Stomach smooth muscle (tissue), 2 donors: ENCODE measurements around the gene NEUROG1.
A peak's percentile ranks its signal among the peaks of the same experiment; 100 is the strongest.

Experiments
- H3K27ac ChIP-seq: one replicate; pipeline ENCODE4 v1.7.0; 2013; ENCODE audit warnings: mild to moderate bottlenecking, low read length, inconsistent platforms
- H3K27me3 ChIP-seq, 2 donors: one replicate each; pipeline ENCODE4 v1.7.0; 2013; ENCODE audit warnings: low read length in 2 of 2; ENCODE audit not compliant: insufficient read depth in 2 of 2, control insufficient read depth in 1 of 2
- H3K36me3 ChIP-seq, 2 donors: one replicate each; pipeline ENCODE4 v1.7.0; 2013; ENCODE audit warnings: low read length in 2 of 2; ENCODE audit not compliant: control insufficient read depth in 2 of 2, insufficient read depth in 2 of 2
- H3K4me1 ChIP-seq: one replicate; pipeline ENCODE4 v1.7.0; 2013; ENCODE audit warnings: low read length; ENCODE audit not compliant: control insufficient read depth, insufficient read depth
- H3K4me3 ChIP-seq, 2 donors: one replicate each; pipeline ENCODE4 v1.7.0; 2013; ENCODE audit warnings: low read length in 2 of 2
- H3K9ac ChIP-seq, 2 donors: one replicate each; pipeline ENCODE4 v1.7.0; 2013; ENCODE audit warnings: low read length in 2 of 2, mild to moderate bottlenecking in 1 of 2
- H3K9me3 ChIP-seq, 2 donors: one replicate each; pipeline ENCODE4 v1.7.0; 2013; ENCODE audit warnings: low read length in 2 of 2; ENCODE audit not compliant: control insufficient read depth in 2 of 2
- donor health status: healthy.
- donor health status: Pancreatic carcinoma.

NEUROG1 gene

DNA sequence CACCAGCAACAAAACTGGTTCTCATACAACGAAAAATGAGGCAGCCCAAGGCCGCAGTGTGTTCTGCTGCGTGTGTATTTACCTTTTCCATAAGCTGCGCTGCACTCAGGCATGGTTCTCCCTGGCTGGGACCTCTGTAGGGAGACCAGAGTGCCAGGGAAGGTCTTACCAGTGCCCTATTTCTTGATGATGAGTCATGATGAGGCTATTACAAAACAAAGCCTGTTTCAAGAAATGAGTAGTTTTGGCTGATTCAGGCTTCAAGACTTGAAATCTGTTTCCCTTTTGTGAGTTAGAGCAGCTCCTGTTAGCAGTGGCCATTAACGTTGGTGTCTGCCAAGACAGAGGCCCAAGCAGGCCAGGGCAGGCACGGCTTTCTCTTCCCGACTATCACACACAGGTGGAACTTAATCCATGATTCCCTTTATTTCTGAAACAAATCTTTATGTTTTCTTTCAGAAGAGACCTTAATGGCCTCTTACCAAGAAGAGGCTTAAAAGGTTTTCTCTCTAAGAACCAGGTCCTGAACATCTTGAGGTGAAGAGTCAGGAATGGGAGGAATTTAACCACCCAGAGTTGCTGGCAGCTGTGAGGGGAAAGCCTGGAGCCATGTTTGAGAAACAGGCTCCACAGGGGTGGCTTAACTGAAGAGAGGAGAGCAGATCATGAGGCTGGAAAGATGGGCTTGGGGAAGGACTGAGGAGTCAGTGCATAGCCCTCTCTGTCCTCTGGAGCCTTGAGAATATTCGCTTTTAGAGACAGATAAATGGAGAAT, 42.2 kb downstream of the NEUROG1 start:
- peaks cover 37 to 47% of the 10 kb centered on the region in 2 donors for H3K27me3 ChIP-seq
- H3K4me3 ChIP-seq: no peak overlapping the region
- H3K9ac ChIP-seq: no peak overlapping the region
- no peak overlapping the region for H3K27ac ChIP-seq
- no peaks in the 10 kb centered on the region for H3K36me3 ChIP-seq
- H3K4me1 ChIP-seq: peaks cover 22% of the 10 kb centered on the region
- no peaks in the 10 kb centered on the region for H3K9me3 ChIP-seq

DNA sequence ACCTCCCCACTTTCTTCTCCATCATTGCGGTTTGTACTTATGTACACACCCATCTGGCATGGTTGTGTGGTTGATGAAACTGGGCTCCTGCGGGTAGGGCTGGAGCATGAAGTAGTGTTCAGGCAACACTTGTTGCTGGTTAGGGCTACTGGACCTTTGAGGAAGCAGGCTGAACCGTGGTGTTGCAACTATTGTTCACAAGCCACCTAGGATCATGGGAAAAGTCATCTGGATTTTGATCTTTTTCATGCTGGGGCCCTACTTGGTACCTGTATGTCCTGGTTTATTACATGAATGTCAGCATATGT, 43.5 kb downstream of the NEUROG1 start:
- Histone ChIP-seq H3K27me3 (peaks cover 44 to 58% of the 10 kb centered on the region in 2 donors), H3K27ac (no peak overlapping the region), H3K9ac (no peak overlapping the region), H3K4me1 (peaks cover 29% of the 10 kb centered on the region), H3K4me3 (no peak overlapping the region), H3K36me3 (no peaks in the 10 kb centered on the region), H3K9me3 (no peaks in the 10 kb centered on the region)

DNA sequence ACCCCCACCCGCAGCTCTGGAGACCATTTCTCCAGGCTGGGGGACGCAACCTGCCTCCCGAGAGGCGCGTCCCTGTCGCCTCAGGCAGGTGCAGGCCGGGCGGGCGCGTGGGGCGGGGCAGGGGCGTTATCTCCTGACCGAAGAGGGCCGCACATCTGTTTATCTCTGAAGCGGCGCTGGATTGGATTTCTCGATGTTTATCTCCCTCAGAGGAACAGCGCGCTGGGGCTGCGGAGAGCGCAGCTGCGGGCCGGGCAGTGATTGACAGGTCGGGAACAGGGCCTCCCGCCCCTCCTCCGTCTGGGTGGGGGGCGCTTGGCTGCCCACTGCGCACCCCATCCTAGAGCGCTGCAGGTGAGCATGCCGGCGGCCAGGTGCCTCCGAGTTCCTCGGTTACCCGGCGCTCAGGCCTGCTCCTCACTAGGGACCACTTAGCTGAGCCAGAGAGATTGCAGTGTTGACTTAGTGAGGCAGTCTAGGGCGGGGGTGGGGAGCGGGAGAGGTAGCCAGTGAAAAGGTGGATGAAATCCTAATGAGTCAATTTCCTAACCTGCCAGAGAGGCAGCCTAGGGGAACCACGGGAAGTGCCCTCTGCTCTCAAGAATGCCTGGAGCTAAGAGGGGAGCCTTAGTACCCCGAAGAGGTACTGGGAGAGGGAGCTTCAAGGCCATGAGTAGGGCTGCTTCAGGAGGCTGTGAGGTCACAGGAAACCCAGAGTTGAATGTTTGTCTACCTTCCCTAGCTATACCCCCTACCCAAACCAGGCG, 44.0 kb downstream of the NEUROG1 start:
- Histone ChIP-seq H3K4me3 (no peak overlapping the region), H3K27me3 (peaks cover 49 to 63% of the 10 kb centered on the region in 2 donors), H3K27ac (no peak overlapping the region), H3K4me1 (peaks cover 29% of the 10 kb centered on the region), H3K9me3 (no peaks in the 10 kb centered on the region), H3K9ac (no peak overlapping the region), H3K36me3 (no peaks in the 10 kb centered on the region)

DNA sequence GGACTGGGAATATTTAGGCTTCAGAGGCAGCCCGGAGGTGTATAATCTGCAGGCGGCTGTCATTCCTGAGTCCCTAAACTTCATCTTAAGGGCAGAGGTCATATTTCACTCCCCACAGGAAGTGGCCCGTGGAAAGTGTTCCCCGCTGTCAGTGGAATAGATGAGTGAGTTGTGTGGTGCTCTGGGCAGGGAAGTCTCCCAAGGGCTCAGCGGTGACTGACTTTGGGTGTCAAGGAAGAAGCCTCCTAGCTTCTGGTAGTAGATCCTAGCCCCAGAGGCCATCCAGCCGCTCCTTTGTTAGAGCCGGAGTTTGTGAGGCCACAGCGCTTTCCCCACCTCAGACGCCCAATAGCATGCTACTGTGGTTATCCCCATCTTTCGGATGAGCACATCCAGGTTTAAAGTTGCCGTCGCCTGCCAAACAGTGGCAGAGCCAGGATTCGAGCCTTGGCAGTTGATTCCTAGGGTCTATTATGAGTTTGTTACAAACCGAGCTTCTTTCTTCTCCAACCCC, 44.7 kb downstream of the NEUROG1 start:
- H3K27me3 ChIP-seq: peaks cover 51 to 65% of the 10 kb centered on the region in 2 donors

DNA sequence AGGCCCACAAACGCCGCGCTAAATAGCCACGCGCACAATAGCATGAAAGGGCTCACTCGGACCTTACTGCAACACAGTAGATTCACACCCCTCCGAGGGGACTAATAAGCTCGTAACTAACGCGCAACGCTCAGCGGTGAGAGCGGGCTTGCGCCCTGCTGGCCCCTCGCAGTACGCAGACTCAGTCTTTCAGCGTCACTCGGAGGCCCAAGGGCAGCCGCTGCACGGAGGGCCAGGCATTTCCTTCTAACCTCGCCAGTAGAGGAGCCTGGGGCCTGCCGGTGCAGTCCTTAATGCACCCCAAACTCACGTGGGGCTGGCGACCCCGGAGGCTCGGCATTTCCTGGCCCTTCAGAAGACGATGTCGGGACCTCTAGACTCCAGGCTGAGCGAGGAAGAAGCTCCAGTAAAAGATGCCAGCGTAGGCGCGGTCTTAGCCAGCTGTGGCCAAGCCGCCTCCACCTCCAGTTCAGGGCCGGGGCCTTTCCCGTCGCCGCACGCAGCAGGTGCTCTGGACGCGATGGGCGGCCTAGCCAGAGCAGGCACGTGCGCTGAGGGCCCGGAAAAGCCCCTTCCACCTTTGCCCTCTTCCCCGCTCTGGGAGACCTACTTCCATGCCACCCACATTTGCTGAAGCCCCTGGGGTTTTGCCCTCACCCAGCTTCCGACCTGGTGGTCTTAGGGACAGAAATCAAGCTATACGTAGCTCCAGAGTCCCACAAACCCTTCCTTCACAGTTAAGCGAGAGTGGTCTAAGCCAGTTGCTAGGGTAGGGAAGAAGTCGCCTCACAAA, 45.3 kb downstream of the NEUROG1 start:
- no peak overlapping the region for H3K9ac ChIP-seq
- H3K4me3 ChIP-seq: peak overlapping the region; percentile 31 to 66
- no peak overlapping the region for H3K27ac ChIP-seq
- H3K9me3 ChIP-seq: no peaks in the 10 kb centered on the region
- H3K4me1 ChIP-seq: peaks cover 29% of the 10 kb centered on the region
- H3K27me3 ChIP-seq: peaks cover 55 to 71% of the 10 kb centered on the region in 2 donors
- no peaks in the 10 kb centered on the region for H3K36me3 ChIP-seq

More for the DNA sequence above, 44.7 kb downstream of the NEUROG1 start:
- Histone ChIP-seq H3K36me3 (no peaks in the 10 kb centered on the region), H3K9ac (no peak overlapping the region), H3K4me3 (no peak overlapping the region), H3K27ac (no peak overlapping the region), H3K4me1 (peaks cover 29% of the 10 kb centered on the region), H3K9me3 (no peaks in the 10 kb centered on the region)

DNA sequence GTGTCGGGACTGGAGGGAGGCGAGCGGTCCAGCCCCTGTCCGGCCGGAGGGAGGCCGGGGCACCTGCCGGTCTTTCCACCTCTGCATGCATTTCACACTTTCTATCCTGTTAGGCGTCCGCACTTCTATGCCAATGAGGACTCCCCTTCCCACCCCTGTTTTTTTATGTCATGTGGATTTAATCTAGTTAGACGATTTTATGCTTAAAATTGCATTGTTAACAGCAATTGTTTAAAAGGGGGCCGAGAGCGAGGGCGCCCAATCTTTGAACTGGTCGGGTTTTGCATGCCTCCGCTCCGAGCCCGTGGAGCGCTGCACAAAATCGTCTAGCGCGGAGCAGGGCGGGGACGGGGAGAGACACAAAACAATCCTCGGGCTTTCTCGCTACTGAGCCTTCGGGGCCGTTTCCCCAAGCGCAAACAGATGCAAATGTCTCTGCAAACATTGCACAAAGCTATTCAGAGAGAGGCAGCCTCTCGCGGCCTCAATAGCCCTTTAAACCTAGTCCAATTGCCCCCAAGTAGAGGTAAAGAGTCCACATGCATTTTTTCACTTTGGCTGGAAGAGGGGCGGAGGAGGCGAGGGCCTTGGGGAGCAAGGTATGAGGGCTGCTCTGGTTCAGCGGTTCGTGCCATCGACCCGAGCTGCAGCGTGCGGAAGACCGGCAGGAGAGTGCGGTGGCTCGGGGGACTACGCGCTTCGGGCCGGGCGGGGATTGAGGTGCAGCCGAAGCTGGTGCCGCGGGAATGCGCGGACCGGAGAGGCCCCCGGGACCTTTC, 46.1 kb downstream of the NEUROG1 start:
- H3K4me3 ChIP-seq: peak overlapping the region; percentile 31 to 66

DNA sequence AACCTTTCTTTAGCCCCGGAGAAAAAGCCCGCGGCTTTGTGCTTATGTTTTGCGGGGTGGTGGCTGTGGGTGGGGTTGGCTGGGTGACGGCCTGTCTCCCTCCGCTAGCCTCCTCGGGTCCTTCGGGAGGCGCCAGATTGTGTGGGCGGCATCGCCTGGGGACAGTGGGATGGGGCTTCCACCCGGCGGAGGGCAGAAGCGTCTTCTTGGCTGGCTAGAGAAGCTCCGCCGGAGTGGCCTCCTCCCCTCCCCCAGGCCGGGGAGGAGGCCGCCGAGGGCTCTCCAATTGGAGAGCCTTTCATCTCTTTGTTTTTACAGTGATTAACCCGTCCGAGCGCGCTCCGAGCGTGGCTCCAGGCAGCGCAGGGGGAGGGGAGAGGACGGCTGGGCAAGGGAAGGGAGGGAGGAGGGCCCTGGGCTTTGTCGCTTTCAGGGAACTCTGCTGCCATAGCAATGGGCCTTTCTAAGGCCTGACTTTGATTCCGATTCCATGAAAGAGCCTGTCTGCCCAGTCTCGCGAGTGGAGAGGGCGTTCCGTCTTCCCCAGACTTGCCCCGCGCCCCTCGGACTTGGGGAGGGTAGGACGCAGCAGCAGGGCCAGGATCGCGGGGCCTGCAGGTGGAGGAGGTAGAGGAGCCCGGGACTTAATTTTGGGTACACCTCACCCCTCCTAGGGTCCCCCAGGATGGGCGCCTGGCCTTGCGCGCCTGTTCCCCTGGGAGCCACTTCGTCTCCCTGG, 46.9 kb downstream of the NEUROG1 start:
- Histone ChIP-seq H3K36me3 (no peaks in the 10 kb centered on the region), H3K9me3 (no peaks in the 10 kb centered on the region), H3K4me1 (peaks cover 29% of the 10 kb centered on the region), H3K9ac (no peak overlapping the region), H3K27me3 (peaks cover 60 to 69% of the 10 kb centered on the region in 2 donors), H3K4me3 (peak overlapping the region; percentile 55 to 66), H3K27ac (no peak overlapping the region)

More for the DNA sequence above, 46.1 kb downstream of the NEUROG1 start:
- no peak overlapping the region for H3K27ac ChIP-seq
- H3K27me3 ChIP-seq: peaks cover 57 to 73% of the 10 kb centered on the region in 2 donors
- H3K9ac ChIP-seq: no peak overlapping the region
- no peaks in the 10 kb centered on the region for H3K36me3 ChIP-seq
- H3K4me1 ChIP-seq: peaks cover 29% of the 10 kb centered on the region
- no peaks in the 10 kb centered on the region for H3K9me3 ChIP-seq

DNA sequence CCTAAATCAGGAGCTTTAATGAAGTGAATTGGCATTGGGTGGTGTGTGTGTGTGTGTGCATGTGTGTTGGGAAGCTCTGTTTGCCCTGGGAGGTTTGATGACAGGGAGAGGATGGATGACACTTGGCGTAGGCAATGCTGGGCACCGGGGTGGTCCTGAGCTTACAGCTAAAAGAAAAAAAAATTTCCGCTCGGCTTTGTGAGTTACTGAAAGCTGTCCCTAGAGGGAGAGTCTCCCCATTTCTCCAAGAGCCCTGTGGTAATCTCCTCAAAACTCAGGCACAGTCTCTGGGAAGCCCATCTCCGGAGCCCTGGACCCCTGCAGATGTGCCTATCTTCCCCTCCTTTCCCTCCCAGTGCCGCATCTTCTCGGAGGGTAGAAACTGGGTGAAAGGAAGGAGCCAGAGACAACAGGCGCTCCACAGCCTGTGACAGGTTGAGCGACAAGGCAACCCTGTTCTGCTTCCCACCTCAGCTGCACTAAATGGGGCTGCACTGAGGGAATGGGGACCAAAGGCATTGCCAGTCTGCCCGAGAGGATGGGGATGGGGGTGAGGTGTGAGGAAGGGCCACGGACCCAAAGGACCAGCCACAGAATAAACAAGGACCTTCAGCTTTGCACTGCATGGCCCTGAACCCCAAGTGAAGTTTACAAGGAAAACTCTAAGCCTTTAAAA, 47.8 kb downstream of the NEUROG1 start:
- Histone ChIP-seq H3K36me3 (no peaks in the 10 kb centered on the region), H3K4me3 (peak overlapping the region in 1 of 2 donors; percentile 55), H3K27ac (no peak overlapping the region), H3K9me3 (no peaks in the 10 kb centered on the region), H3K9ac (no peak overlapping the region), H3K4me1 (peaks cover 29% of the 10 kb centered on the region), H3K27me3 (peaks cover 64 to 69% of the 10 kb centered on the region in 2 donors)

DNA sequence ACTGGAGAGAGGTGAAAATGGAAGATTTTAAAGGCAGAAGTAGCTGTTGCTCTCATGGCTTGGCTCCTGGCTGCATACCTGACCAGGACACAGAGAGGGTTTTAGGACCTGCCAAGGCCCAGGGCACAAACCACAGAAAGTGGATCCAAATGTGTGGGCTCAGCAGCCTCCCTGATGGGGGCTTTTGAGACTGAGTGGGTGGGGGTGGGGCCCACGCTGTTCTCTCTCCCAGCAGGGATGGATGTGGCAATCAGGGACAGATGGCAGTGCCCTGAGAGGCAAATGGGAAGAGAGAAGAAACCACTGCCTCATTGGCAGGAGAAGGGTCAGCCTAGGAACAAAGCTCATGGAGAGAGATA, 48.7 kb downstream of the NEUROG1 start:
- H3K36me3 ChIP-seq: no peaks in the 10 kb centered on the region
- H3K27me3 ChIP-seq: peaks cover 60 to 62% of the 10 kb centered on the region in 2 donors
- no peak overlapping the region for H3K4me3 ChIP-seq
- peaks cover 29% of the 10 kb centered on the region for H3K4me1 ChIP-seq
- H3K9me3 ChIP-seq: no peaks in the 10 kb centered on the region
- no peak overlapping the region for H3K9ac ChIP-seq
- no peak overlapping the region for H3K27ac ChIP-seq
